Prostate gland (tissue), 2 donors: ENCODE measurements around the gene SMAP2. TPM values are rescaled to one million over a fixed set of nuclear protein-coding genes. Genes with fewer than 3 reads are reported as not detected.

Source experiments
- DNase-seq: peaks from one replicate; pipeline ENCODE4 v3.0.0-alpha.2; 2019; ENCODE audit warnings: low spot score
- H3K27ac ChIP-seq, 2 donors: fragments of 200-600 bp; sonication (generic); 2 replicates each; pipeline ENCODE4 v1.5.1; 2017 to 2019
- H3K27me3 ChIP-seq: fragments of 200-600 bp; sonication (generic); replicated peaks from 2 replicates; pipeline ENCODE4 v1.5.1; 2019; ENCODE audit not compliant: insufficient read depth
- H3K36me3 ChIP-seq, 2 donors: fragments of 200-600 bp; sonication (generic); 1 replicate in 1 of 2; 2 replicates in 1 of 2; pipeline versions ENCODE4 v1.5.1 to v1.8.1; 2017 to 2019
- H3K4me1 ChIP-seq: fragments of 200-600 bp; sonication (generic); replicated peaks from 2 replicates; pipeline ENCODE4 v1.5.1; 2019
- H3K4me3 ChIP-seq, 2 donors: fragments of 200-600 bp; sonication (generic); 2 replicates each; pipeline ENCODE4 v1.5.1; 2017 to 2019
- H3K9me3 ChIP-seq: fragments of 200-600 bp; sonication (generic); 2 replicates; pipeline ENCODE4 v1.5.1; 2017
- POLR2A ChIP-seq: fragments of 450-650 bp; IDR thresholded peaks from one replicate; pipeline ENCODE4 v1.6.1; 2016; ENCODE audit warnings: antibody characterized with exemption, mild to moderate bottlenecking
- POLR2AphosphoS5 ChIP-seq: sonication (generic); formaldehyde crosslinking; IDR thresholded peaks from one replicate; pipeline ENCODE4 v1.6.1; 2017; ENCODE audit warnings: antibody characterized with exemption
- WGBS: methylation state at CpG from one replicate; pipeline ENCODE4 v1.1.5; 2018; 5-methylcytosine and 5-hydroxymethylcytosine counted together
- intact Hi-C: fragments of 100-400 bp; cut with DNase I; formaldehyde crosslinking; loops from one replicate; pipeline ENCODE4 v1.14.2; 2022
- total RNA-seq, 2 donors: library from RNA; depleted of rRNA; stranded (reverse); fragments of >200 nt; gene quantifications; one replicate each; pipeline ENCODE4 v1.1.0, GENCODE V29; 2016
- TF ChIP-seq, protein P1 (sequence below), 4 experiments: fragments of 200-600 bp in 2 of 4; fragments of 450-650 bp in 2 of 4; sonication (generic) in 2 of 4; IDR thresholded peaks; 1 replicate in 3 of 4; 2 replicates in 1 of 4; pipeline ENCODE4 v1.5.1; 2016 to 2019; ENCODE audit warnings: antibody characterized with exemption in 4 of 4, mild to moderate bottlenecking in 2 of 4, moderate library complexity in 2 of 4

SMAP2 gene
- total RNA-seq, 2 donors from 2014 or later: 22.0 to 39.6 TPM

GRCh38 chr1:40423264-40423642 lies 49.7 kb downstream of the SMAP2 start:
- no peak overlapping the region for H3K27ac ChIP-seq
- no peaks in the 10 kb centered on the region for H3K9me3 ChIP-seq
- WGBS: 84% methylated on average over 4 of the region's 4 CpGs
- no peaks in the 10 kb centered on the region for H3K27me3 ChIP-seq
- no peak for DNase-seq
- no peak for TF ChIP-seq POLR2A
- TF ChIP-seq, protein P1, sequence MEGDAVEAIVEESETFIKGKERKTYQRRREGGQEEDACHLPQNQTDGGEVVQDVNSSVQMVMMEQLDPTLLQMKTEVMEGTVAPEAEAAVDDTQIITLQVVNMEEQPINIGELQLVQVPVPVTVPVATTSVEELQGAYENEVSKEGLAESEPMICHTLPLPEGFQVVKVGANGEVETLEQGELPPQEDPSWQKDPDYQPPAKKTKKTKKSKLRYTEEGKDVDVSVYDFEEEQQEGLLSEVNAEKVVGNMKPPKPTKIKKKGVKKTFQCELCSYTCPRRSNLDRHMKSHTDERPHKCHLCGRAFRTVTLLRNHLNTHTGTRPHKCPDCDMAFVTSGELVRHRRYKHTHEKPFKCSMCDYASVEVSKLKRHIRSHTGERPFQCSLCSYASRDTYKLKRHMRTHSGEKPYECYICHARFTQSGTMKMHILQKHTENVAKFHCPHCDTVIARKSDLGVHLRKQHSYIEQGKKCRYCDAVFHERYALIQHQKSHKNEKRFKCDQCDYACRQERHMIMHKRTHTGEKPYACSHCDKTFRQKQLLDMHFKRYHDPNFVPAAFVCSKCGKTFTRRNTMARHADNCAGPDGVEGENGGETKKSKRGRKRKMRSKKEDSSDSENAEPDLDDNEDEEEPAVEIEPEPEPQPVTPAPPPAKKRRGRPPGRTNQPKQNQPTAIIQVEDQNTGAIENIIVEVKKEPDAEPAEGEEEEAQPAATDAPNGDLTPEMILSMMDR (IDR thresholded peaks at IDR 0.05): no peak
- no peak for TF ChIP-seq POLR2AphosphoS5
- H3K36me3 ChIP-seq: no peaks in the 10 kb centered on the region
- no peaks in the 10 kb centered on the region for H3K4me1 ChIP-seq
- intact Hi-C loops: no loop called here
- H3K4me3 ChIP-seq: no peak overlapping the region

- intact Hi-C loops: no loop called here
- WGBS: 89% methylated on average over 6 of the region's 6 CpGs
- TF ChIP-seq, protein P1 (IDR thresholded peaks at IDR 0.05): no peak
- no peak for TF ChIP-seq POLR2A
- TF ChIP-seq POLR2AphosphoS5: no peak
Measured at GRCh38 chr1:40423951-40424618, 50.6 kb downstream of the SMAP2 start.

GRCh38 chr1:40425198-40425597 lies 51.7 kb downstream of the SMAP2 start:
- Histone ChIP-seq H3K27me3 (no peaks in the 10 kb centered on the region), H3K4me1 (no peaks in the 10 kb centered on the region), H3K9me3 (no peaks in the 10 kb centered on the region), H3K4me3 (no peak overlapping the region), H3K27ac (no peak overlapping the region), H3K36me3 (no peaks in the 10 kb centered on the region)
- intact Hi-C loops: no loop called here
- WGBS: 69% methylated on average over 4 of the region's 4 CpGs
- TF ChIP-seq POLR2AphosphoS5 (no peak), POLR2A (no peak)
- TF ChIP-seq, protein P1 (IDR thresholded peaks at IDR 0.05): no peak
- DNase-seq: no peak

More at GRCh38 chr1:40423951-40424618, 50.6 kb downstream of the SMAP2 start:
- H3K27ac ChIP-seq: no peak overlapping the region
- no peak overlapping the region for H3K4me3 ChIP-seq
- DNase-seq: no peak
- no peaks in the 10 kb centered on the region for H3K27me3 ChIP-seq
- no peaks in the 10 kb centered on the region for H3K36me3 ChIP-seq
- no peaks in the 10 kb centered on the region for H3K9me3 ChIP-seq
- no peaks in the 10 kb centered on the region for H3K4me1 ChIP-seq

DNA sequence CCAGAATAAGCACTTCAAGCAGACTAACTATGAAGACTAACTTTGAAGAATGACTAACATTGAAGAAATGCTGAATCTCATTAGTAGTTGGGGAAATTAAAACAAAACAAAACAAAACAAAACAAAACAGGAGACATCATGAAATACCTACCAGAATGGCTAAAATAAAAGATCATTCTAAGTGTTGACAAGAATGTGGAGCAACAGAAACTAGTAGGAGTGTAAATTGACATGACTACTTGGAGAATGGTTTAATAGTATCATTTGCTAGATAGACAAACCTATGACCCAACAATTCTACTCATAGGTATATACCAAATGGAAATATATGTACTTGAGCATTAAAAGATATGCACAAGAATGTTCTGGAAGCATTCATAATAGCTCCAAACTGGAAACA lies 57.9 kb downstream of the SMAP2 start:
- Histone ChIP-seq H3K9me3 (no peaks in the 10 kb centered on the region), H3K27me3 (no peaks in the 10 kb centered on the region), H3K27ac (no peak overlapping the region), H3K4me1 (no peaks in the 10 kb centered on the region), H3K4me3 (no peak overlapping the region), H3K36me3 (no peaks in the 10 kb centered on the region)
- no peak for DNase-seq
- intact Hi-C loops: no loop called here
- TF ChIP-seq, protein P1 (IDR thresholded peaks at IDR 0.05): no peak

GRCh38 chr1:40432644-40433390 lies 59.3 kb downstream of the SMAP2 start:
- TF ChIP-seq, protein P1 (IDR thresholded peaks at IDR 0.05): no peak
- no peak for TF ChIP-seq POLR2A
- TF ChIP-seq POLR2AphosphoS5: no peak
- intact Hi-C loops: no loop called here
- WGBS: 71% methylated on average over 3 of the region's 3 CpGs
- Histone ChIP-seq H3K4me1 (no peaks in the 10 kb centered on the region), H3K27me3 (no peaks in the 10 kb centered on the region), H3K36me3 (no peaks in the 10 kb centered on the region), H3K27ac (no peak overlapping the region), H3K9me3 (no peaks in the 10 kb centered on the region), H3K4me3 (no peak overlapping the region)
- no peak for DNase-seq
